Endothelial cell (in vitro differentiated cells): Measurements from ENCODE around the gene PTPRN2. TPM values are rescaled to one million over a fixed set of nuclear protein-coding genes. Genes with fewer than 3 reads are reported as not detected.

ENCODE experiments used
- DNase-seq: peaks from one replicate; pipeline ENCODE4 v3.0.0; 2021; ENCODE audit warnings: low spot score
- H3K27ac Mint-ChIP-seq: one replicate; pipeline ENCODE4 v1.8.0; 2021; ENCODE audit warnings: mixed read lengths, inconsistent platforms; ENCODE audit not compliant: unreplicated experiment
- H3K27me3 Mint-ChIP-seq: one replicate; pipeline ENCODE4 v1.8.0; 2021; ENCODE audit warnings: mild to moderate bottlenecking, moderate library complexity, mixed read lengths, inconsistent platforms; ENCODE audit not compliant: unreplicated experiment
- H3K36me3 Mint-ChIP-seq: one replicate; pipeline ENCODE4 v1.8.0; 2021; ENCODE audit warnings: mild to moderate bottlenecking, low read depth, mixed read lengths, inconsistent platforms; ENCODE audit not compliant: unreplicated experiment
- H3K4me1 Mint-ChIP-seq: one replicate; pipeline ENCODE4 v1.8.0; 2021; ENCODE audit warnings: mild to moderate bottlenecking, mixed read lengths, inconsistent platforms; ENCODE audit not compliant: unreplicated experiment
- H3K4me3 Mint-ChIP-seq: one replicate; pipeline ENCODE4 v1.8.0; 2021; ENCODE audit warnings: mild to moderate bottlenecking, mixed read lengths, inconsistent platforms; ENCODE audit not compliant: unreplicated experiment
- H3K9me3 Mint-ChIP-seq: one replicate; pipeline ENCODE4 v1.8.0; 2021; ENCODE audit warnings: mixed read lengths, inconsistent platforms; ENCODE audit not compliant: unreplicated experiment
- total RNA-seq: library from RNA; stranded (reverse); fragmentation: NEBNext Ultra II Directional; extraction: Animal tissue kit (Norgen Biotek cat#: 25700); gene quantifications from one replicate; pipeline ENCODE4 v1.2.1, GENCODE V29; 2021; ENCODE audit not compliant: unreplicated experiment
- TF ChIP-seq, protein P1 (sequence below): fragments of 200-600 bp; sonication (generic); IDR thresholded peaks from one replicate; pipeline ENCODE4 v1.5.0; 2021; ENCODE audit warnings: antibody characterized with exemption; ENCODE audit not compliant: unreplicated experiment

Gene PTPRN2
- total RNA-seq, 1 donor from 2014 or later = 0.18 TPM

DNA sequence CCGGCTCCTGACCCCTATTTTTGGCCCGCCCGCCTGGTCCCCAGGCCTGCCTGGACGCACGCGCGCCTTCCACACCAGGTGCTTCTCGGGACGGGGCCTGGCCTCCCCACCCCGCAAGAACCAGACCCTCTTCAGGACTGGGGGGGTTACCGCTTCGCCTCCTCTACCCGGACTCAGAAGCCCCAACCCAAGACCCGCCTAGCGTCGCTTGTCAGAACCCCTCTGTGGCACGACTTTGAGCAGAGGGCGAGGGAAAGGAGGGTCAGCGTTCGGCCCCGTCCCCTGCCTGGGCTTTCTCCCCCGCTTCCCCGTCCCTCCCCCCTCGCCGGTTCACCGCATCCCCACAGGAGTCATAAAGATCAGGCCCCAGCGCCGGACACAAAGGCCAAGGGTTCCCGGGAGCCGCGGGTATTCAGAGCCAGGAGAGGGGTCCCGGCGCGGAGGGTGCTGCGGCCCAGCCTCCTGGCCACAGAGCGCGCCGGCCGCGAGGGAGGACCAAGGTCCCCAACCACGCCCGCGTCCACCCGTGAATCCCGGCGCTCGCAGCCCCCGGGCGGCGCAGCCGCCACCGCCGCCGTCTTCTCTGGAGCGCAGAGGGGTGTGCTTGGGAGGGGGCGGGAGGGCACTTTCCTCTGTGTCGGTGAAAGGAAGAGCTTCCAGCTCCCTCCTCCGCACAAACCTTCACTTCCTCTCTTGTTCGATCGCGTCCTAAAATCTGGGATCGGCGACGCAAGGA, 898.9 kb downstream of the PTPRN2 start:
- no peaks in the 10 kb centered on the region for H3K4me1 Mint-ChIP-seq
- no peak for DNase-seq
- peaks cover 8% of the 10 kb centered on the region for H3K36me3 Mint-ChIP-seq
- TF ChIP-seq, protein P1, sequence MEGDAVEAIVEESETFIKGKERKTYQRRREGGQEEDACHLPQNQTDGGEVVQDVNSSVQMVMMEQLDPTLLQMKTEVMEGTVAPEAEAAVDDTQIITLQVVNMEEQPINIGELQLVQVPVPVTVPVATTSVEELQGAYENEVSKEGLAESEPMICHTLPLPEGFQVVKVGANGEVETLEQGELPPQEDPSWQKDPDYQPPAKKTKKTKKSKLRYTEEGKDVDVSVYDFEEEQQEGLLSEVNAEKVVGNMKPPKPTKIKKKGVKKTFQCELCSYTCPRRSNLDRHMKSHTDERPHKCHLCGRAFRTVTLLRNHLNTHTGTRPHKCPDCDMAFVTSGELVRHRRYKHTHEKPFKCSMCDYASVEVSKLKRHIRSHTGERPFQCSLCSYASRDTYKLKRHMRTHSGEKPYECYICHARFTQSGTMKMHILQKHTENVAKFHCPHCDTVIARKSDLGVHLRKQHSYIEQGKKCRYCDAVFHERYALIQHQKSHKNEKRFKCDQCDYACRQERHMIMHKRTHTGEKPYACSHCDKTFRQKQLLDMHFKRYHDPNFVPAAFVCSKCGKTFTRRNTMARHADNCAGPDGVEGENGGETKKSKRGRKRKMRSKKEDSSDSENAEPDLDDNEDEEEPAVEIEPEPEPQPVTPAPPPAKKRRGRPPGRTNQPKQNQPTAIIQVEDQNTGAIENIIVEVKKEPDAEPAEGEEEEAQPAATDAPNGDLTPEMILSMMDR = no peak
- H3K9me3 Mint-ChIP-seq = peaks cover 19% of the 10 kb centered on the region
- H3K27me3 Mint-ChIP-seq = peaks cover 2% of the 10 kb centered on the region
- no peak overlapping the region for H3K27ac Mint-ChIP-seq
- no peak overlapping the region for H3K4me3 Mint-ChIP-seq

DNA sequence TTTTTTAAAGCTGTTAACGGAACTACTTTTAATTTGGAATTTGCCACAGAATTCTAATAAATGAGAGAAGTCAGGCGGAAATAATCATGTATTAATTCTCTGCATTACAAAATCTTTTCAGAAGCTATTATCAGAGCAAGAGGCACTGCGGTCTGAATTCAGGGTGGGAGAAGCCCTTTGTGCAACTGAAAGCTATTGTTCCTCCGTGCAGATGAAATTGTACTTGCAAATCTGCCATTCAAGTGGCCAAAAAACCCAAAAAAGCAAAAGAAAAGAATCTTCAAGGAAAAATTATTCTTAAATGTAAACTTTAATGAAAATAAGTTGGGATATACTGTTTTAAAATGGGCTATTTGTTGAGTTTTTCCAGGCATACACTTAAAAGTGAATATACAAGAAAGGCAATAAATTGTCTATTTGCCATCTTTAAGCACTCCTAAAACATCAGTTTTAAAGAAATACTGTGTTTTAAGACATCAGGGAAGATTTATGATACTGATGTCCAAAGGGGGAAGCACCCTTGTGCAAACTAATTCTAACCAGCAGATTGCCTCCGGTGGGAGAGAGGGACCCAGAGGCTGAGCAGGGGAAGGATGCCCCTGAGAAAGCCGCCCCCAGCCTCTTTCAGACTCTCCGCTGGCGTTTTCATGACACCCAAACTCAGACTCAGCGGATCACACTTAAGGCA, 899.6 kb downstream of the PTPRN2 start:
- Mint-ChIP-seq H3K4me3 (no peak overlapping the region), H3K27ac (no peak overlapping the region), H3K27me3 (peaks cover 2% of the 10 kb centered on the region), H3K4me1 (no peaks in the 10 kb centered on the region), H3K36me3 (peaks cover 11% of the 10 kb centered on the region), H3K9me3 (peaks cover 22% of the 10 kb centered on the region)
- no peak for DNase-seq
- TF ChIP-seq, protein P1 = no peak

DNA sequence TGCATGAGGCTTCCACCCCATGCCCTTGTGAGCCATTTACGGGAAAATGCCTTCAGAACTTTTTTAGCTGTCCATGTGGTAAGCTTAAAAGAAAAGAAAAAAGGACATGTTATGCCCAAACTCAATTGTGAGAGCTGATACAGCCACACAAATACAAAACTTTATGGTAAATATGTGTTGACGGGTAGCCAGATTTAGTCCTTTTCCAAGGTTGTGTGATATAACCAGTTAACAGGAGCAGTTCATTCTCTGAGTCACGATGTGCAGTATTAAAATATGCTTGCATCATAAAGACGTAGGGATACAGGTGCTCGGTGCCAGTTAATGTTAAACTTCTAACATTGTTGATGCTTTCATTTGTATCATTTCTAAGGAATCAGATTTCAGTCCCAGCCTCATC, 900.5 kb downstream of the PTPRN2 start:
- no peak overlapping the region for H3K4me3 Mint-ChIP-seq
- peaks cover 2% of the 10 kb centered on the region for H3K27me3 Mint-ChIP-seq
- H3K9me3 Mint-ChIP-seq = peaks cover 29% of the 10 kb centered on the region

DNA sequence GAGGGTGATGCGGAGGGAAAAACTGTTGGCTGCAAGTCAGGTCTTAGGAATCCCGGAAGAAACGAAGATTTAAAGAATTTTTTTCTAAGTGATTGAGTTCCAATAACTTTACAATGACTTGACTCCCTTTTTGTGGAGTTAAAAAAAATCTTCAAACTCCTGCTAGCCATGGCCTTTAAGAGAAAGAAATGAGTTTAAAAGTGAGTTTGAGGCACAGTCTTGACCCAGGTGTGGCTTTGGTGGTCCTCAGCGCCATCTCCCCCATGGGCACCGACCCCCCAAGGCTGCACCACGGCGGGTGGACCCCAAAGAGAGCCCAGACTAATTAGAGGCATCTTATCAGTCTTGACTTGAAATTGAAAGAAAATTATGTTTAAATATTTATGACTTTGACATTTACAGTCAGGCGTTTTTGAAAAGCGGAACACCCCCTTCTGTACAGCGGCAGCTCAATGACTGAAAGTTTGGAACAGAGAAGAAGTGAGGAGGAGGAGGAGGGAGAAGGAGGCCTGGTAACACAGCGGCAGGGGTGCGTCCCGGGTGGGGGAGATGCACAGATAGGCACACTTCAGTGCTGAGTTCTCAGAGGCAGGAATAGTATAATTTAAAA, 901.2 kb downstream of the PTPRN2 start:
- peaks cover 2% of the 10 kb centered on the region for H3K27me3 Mint-ChIP-seq
- TF ChIP-seq, protein P1 = no peak
- no peak overlapping the region for H3K4me3 Mint-ChIP-seq
- H3K27ac Mint-ChIP-seq = no peak overlapping the region
- peaks cover 16% of the 10 kb centered on the region for H3K36me3 Mint-ChIP-seq
- no peaks in the 10 kb centered on the region for H3K4me1 Mint-ChIP-seq
- no peak for DNase-seq
- peaks cover 33% of the 10 kb centered on the region for H3K9me3 Mint-ChIP-seq

More for the DNA sequence above, 900.5 kb downstream of the PTPRN2 start:
- Mint-ChIP-seq H3K27ac (no peak overlapping the region), H3K4me1 (no peaks in the 10 kb centered on the region), H3K36me3 (peaks cover 15% of the 10 kb centered on the region)
- DNase-seq = no peak
- TF ChIP-seq, protein P1 = no peak
